Ishikawa (cell line): Measurements from ENCODE around the gene GMDS.

Experiments
- CEBPB ChIP-seq: IDR thresholded peaks from 2 replicates; pipeline ENCODE4 v1.6.1; 2012
- CREB1 ChIP-seq: IDR thresholded peaks from 2 replicates; pipeline ENCODE4 v1.6.1; 2012; ENCODE audit warnings: low read depth
- EGR1 ChIP-seq: IDR thresholded peaks from 2 replicates; pipeline ENCODE4 v1.6.1; 2012
- EP300 ChIP-seq: IDR thresholded peaks from 2 replicates; pipeline ENCODE4 v1.6.1; 2012; ENCODE audit warnings: borderline replicate concordance
- FOXM1 ChIP-seq: IDR thresholded peaks from 2 replicates; pipeline ENCODE4 v1.6.1; 2012; ENCODE audit warnings: low read depth, borderline replicate concordance
- MAX ChIP-seq: IDR thresholded peaks from 2 replicates; pipeline ENCODE4 v1.6.1; 2012
- NFIC ChIP-seq: IDR thresholded peaks from 2 replicates; pipeline ENCODE4 v1.6.1; 2012
- RAD21 ChIP-seq: IDR thresholded peaks from 2 replicates; pipeline ENCODE4 v1.6.1; 2012; ENCODE audit warnings: low read depth
- TAF1 ChIP-seq: IDR thresholded peaks from 2 replicates; pipeline ENCODE4 v1.6.1; 2012; ENCODE audit warnings: low read depth, mild to moderate bottlenecking
- TCF12 ChIP-seq: IDR thresholded peaks from 2 replicates; pipeline ENCODE4 v1.6.1; 2012; ENCODE audit warnings: low read depth
- TEAD4 ChIP-seq: IDR thresholded peaks from 2 replicates; pipeline ENCODE4 v1.6.1; 2012
- YY1 ChIP-seq: IDR thresholded peaks from 2 replicates; pipeline ENCODE4 v1.6.1; 2012; ENCODE audit warnings: low read depth
- ZBTB7A ChIP-seq: IDR thresholded peaks from 2 replicates; pipeline ENCODE4 v1.6.1; 2012; ENCODE audit warnings: low read depth
- TF ChIP-seq, protein P1 (sequence below): IDR thresholded peaks from 2 replicates; pipeline ENCODE4 v1.6.1; 2012; ENCODE audit warnings: low read depth, mild to moderate bottlenecking
- TF ChIP-seq, protein P2 (sequence below): IDR thresholded peaks from 2 replicates; pipeline ENCODE4 v1.6.1; 2012

GMDS gene

GRCh38 chr6:1950631-1951030 is 294.8 kb downstream of the GMDS start:
- TF ChIP-seq CEBPB (no peak), MAX (no peak), EP300 (no peak), TCF12 (no peak), RAD21 (no peak), CREB1 (no peak), TEAD4 (no peak), YY1 (no peak), EGR1 (no peak), ZBTB7A (no peak), FOXM1 (no peak)
- TF ChIP-seq, protein P1, sequence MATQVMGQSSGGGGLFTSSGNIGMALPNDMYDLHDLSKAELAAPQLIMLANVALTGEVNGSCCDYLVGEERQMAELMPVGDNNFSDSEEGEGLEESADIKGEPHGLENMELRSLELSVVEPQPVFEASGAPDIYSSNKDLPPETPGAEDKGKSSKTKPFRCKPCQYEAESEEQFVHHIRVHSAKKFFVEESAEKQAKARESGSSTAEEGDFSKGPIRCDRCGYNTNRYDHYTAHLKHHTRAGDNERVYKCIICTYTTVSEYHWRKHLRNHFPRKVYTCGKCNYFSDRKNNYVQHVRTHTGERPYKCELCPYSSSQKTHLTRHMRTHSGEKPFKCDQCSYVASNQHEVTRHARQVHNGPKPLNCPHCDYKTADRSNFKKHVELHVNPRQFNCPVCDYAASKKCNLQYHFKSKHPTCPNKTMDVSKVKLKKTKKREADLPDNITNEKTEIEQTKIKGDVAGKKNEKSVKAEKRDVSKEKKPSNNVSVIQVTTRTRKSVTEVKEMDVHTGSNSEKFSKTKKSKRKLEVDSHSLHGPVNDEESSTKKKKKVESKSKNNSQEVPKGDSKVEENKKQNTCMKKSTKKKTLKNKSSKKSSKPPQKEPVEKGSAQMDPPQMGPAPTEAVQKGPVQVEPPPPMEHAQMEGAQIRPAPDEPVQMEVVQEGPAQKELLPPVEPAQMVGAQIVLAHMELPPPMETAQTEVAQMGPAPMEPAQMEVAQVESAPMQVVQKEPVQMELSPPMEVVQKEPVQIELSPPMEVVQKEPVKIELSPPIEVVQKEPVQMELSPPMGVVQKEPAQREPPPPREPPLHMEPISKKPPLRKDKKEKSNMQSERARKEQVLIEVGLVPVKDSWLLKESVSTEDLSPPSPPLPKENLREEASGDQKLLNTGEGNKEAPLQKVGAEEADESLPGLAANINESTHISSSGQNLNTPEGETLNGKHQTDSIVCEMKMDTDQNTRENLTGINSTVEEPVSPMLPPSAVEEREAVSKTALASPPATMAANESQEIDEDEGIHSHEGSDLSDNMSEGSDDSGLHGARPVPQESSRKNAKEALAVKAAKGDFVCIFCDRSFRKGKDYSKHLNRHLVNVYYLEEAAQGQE = no peak
- TF ChIP-seq, protein P2, sequence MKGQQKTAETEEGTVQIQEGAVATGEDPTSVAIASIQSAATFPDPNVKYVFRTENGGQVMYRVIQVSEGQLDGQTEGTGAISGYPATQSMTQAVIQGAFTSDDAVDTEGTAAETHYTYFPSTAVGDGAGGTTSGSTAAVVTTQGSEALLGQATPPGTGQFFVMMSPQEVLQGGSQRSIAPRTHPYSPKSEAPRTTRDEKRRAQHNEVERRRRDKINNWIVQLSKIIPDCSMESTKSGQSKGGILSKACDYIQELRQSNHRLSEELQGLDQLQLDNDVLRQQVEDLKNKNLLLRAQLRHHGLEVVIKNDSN = no peak

- no peak for TF ChIP-seq YY1
- TF ChIP-seq MAX = no peak
- no peak for TF ChIP-seq ZBTB7A
- TF ChIP-seq TCF12 = no peak
- no peak for TF ChIP-seq NFIC
- no peak for TF ChIP-seq EP300
- TF ChIP-seq CEBPB = peak; percentile 26; the same call in 1 of the 2 replicates
These were observed 295.9 kb downstream of the GMDS start for GRCh38 chr6:1949538-1949937.

DNA sequence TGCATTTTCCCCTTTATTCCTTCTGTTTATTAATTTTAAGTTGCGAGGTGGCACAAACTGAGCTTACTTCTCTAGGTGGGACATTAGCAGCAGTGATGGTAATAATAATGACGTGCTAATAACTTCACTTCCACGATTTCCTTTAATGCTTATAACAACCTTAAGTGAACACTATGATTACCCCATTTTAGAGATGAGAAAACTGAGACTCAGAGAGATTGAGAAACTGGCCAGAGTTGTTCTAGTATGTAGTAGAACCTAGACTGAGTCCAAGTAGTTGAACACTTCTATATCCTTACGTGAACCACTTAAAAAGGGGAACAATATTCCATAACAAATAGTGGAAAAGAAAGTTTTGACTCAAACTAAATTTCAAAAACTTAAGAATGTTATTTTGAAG is 297.5 kb downstream of the GMDS start:
- no peak for TF ChIP-seq EGR1
- TF ChIP-seq CREB1 = no peak
- no peak for TF ChIP-seq FOXM1
- no peak for TF ChIP-seq MAX
- TF ChIP-seq RAD21 = no peak
- TF ChIP-seq EP300 = no peak
- TF ChIP-seq NFIC = no peak
- TF ChIP-seq TEAD4 = no peak
- TF ChIP-seq, protein P1 = no peak
- no peak for TF ChIP-seq CEBPB
- TF ChIP-seq, protein P2 = no peak
- TF ChIP-seq TCF12 = no peak
- no peak for TF ChIP-seq YY1
- TF ChIP-seq TAF1 = no peak
- no peak for TF ChIP-seq ZBTB7A

DNA sequence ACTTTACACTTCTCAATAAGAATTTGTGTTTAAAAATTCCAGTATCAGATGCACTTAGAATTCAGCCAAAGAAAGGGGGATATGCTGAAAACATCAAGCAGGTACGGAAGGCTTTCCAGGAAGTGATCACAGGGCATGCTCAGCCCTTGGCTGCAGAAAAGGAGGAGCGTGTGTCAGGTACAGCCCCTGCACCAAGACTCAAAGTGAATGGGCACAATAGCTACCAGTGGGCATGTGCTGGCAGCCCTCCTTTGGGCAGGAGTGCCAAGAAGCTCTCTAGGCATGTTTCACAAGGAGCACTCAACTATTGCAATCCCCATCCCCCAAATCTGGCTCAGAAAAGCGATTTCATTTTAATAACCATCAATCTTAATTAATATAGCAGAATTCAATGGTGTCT is 298.8 kb downstream of the GMDS start:
- TF ChIP-seq NFIC = no peak
- TF ChIP-seq YY1 = no peak
- TF ChIP-seq CEBPB = no peak
- no peak for TF ChIP-seq TCF12
- TF ChIP-seq EP300 = no peak
- TF ChIP-seq MAX = no peak
- TF ChIP-seq TAF1 = no peak
- no peak for TF ChIP-seq TEAD4
- no peak for TF ChIP-seq FOXM1
- TF ChIP-seq EGR1 = no peak
- TF ChIP-seq RAD21 = no peak
- TF ChIP-seq ZBTB7A = no peak
- TF ChIP-seq, protein P2 = no peak
- TF ChIP-seq CREB1 = no peak

DNA sequence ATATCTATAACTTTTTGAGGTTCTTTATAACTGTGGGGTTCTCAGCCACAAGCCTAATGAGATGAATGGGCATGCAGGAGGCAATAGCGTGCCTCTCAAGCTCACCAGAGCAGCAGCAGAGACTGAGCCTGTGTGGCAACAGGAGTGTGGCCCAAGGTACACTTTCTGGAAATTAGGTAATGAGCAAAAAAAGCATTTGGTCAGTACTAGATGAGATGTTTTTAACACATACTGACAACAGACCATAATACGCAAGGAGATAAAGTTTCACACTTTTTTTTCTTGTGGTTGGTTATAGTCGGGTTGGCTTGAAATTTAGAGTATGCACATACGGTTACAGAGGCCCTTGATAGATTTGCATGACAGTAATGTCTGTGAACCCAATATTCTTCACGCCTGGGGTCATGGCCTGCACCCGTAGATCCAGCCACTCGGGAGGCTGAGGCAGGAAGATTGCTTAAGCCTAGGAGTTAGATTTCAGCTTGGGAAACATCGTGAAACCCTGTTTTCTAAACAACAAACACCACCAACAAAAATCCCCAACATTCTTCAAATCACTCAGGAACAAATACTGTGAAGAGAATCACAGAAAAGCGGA is 300.1 kb downstream of the GMDS start:
- TF ChIP-seq ZBTB7A (no peak), NFIC (no peak), MAX (no peak)
